D721Med (cell line): ENCODE measurements around the gene GLIPR1L2.
A peak's percentile ranks its signal among the peaks of the same experiment; 100 is the strongest.
"Not testable (repeated sequence)": the region's sequence is repeated elsewhere in the genome, so short reads cannot be mapped to it uniquely, and the experiment has no call there.

ENCODE experiments used
- DNase-seq: peaks from one replicate; pipeline ENCODE4 v3.0.0; 2011; ENCODE audit warnings: low spot score; ENCODE audit not compliant: insufficient read length
- FAIRE-seq: peaks from 2 replicates; lab custom pipeline; 2011; peaks lifted over from hg19 to GRCh38; lab: Jason Lieb, UNC
- TF ChIP-seq, protein P1 (sequence below): IDR thresholded peaks from 2 replicates; pipeline ENCODE4 v1.5.1; 2012; ENCODE audit warnings: mild to moderate bottlenecking, control low read depth; ENCODE audit not compliant: insufficient read depth; ENCODE audit errors: missing control alignments

Gene GLIPR1L2

DNA sequence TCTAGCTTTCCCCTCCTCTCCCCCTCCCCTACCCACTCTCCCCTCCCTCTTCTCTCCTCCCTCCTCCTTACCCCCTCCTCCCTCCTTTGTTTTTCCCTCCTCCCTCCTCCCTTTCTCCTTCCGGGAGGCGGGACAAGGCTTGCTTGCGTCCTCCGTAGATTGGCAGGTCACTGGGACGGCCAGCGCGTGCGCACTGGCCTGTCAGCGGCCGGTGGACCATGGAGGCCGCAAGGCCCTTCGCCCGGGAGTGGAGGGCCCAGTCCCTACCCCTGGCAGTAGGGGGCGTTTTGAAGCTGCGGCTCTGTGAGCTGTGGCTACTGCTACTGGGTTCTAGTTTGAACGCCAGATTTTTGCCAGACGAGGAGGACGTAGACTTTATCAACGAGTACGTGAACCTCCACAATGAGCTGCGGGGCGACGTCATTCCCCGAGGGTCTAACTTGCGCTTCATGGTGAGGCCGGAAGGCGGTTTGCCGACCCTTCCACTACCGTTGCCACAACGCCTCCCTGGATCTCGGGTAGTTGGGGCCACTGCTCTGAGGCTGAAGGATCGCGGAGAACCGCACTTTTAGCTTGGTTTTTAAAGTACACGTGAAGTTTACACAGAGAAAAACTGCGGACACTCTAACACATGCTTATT is at the start of gene GLIPR1L2:
Gene GLIPR1L2, plus strand, starts transcription at position 191 of the 640 bp plus-strand sequence. Its CDS starts 28 bp downstream, at position 219.
- no peak for FAIRE-seq
- TF ChIP-seq, protein P1, sequence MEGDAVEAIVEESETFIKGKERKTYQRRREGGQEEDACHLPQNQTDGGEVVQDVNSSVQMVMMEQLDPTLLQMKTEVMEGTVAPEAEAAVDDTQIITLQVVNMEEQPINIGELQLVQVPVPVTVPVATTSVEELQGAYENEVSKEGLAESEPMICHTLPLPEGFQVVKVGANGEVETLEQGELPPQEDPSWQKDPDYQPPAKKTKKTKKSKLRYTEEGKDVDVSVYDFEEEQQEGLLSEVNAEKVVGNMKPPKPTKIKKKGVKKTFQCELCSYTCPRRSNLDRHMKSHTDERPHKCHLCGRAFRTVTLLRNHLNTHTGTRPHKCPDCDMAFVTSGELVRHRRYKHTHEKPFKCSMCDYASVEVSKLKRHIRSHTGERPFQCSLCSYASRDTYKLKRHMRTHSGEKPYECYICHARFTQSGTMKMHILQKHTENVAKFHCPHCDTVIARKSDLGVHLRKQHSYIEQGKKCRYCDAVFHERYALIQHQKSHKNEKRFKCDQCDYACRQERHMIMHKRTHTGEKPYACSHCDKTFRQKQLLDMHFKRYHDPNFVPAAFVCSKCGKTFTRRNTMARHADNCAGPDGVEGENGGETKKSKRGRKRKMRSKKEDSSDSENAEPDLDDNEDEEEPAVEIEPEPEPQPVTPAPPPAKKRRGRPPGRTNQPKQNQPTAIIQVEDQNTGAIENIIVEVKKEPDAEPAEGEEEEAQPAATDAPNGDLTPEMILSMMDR, result peak; percentile 60
- no peak for DNase-seq

GRCh38 chr12:75341873-75342272 is 49.0 kb upstream of the GLIPR1L2 start:
- no peak for DNase-seq

DNA sequence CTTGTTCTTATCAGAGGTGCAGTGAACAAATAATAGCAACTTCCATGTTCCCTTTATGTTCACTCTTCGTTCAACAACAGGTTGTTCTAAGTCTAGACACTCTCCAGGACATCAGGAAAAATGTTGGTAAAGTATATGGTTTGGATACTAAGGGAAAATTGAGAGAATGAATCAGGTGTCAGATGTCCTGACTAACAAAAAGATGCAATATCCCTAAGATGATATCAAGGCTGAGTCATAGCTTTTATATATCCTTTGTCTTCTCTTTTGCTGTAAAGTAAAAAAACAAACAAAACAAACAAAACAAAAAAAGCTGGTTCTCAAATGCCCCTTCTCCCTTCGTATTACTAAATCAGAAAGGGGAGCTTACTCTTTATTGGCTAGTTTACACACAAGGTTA is 45.4 kb upstream of the GLIPR1L2 start:
- DNase-seq (no peak), FAIRE-seq (no peak)
- TF ChIP-seq, protein P1, result no peak

More at GRCh38 chr12:75341873-75342272, 49.0 kb upstream of the GLIPR1L2 start:
- FAIRE-seq, result peak; percentile 44
- TF ChIP-seq, protein P1, result no peak

DNA sequence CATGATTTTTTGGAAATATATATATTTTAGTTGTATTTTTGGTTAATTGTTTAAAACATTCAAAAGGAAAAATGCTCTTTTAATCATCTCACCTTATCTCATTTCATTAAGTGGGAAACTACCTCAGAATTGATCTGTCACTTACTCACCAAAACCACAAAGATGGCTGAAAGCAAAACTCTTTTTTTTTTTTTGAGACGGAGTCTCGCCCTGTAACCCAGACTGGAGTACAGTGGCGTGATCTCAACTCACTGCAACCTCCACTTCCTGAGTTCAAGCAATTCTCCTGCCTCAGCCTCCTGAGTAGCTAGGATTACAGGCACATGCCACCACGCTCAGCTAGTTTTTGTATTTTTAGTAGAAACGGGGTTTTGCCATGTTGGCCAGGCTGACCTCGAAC is 44.7 kb upstream of the GLIPR1L2 start:
- FAIRE-seq, result not testable (repeated sequence)

GRCh38 chr12:75349946-75350345 is 40.9 kb upstream of the GLIPR1L2 start:
- TF ChIP-seq, protein P1, result no peak
- DNase-seq, result no peak
- FAIRE-seq, result no peak

More for the DNA sequence above, 44.7 kb upstream of the GLIPR1L2 start:
- DNase-seq, result not testable (repeated sequence)

DNA sequence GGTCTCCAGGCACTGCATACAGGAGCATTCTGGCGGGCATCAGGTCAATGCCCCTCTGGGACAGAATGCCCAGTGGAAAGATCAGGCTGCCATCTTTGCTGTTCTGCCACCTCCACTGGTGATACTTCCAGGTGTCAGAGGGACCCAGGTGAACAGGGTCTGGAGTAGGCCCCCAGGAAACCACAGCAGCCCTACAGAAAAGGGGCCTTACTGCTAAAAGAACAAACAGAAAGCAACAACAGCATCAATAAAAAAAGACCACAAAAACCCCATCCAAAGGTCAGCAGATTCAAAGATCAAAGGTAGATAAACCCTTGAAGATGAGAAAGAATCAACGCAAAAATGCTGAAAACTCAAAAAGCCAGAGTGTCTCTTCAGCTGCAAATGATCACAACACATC is 40.5 kb upstream of the GLIPR1L2 start:
- no peak for FAIRE-seq
- DNase-seq, result no peak
- TF ChIP-seq, protein P1, result no peak

DNA sequence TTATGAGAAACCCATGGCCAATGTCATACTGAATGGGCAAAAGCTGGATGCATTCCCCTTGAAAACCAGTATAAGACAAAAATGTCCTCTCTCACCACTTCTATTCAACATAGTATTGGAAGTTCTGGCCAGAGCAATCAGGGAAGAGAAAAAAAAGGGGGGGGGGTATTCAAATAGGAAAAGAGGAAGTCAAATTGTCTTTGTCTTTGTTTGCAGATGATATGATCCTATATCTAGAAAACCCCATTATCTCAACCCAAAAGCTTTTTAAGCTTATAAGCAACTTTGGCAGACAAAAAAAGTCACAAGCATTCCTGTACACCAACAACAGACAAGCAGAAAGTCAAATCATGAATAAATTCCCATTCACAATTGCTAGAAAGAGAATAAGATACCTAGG is 36.9 kb upstream of the GLIPR1L2 start:
- TF ChIP-seq, protein P1, result no peak
- FAIRE-seq, result no peak
- DNase-seq, result no peak

DNA sequence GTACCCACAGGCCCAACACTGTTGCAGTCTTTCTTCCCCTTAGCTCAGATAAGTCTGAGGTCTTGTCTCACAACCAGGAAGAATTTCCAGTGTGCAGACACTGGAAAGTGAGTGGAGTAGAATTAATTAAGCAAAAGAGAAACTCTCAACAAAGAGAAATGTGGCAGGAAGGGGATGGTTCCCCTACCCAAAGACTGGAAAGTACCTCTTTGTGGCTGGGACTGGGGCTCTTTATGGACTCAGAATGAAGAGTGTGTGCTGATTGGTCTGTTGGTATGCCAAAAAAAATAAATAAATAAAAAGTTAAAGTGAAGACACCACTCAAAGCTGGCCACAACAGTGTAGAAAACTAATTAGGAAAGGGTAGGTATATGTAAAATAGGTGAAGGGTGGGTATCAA is 30.0 kb upstream of the GLIPR1L2 start:
- FAIRE-seq, result no peak
- DNase-seq, result no peak
- TF ChIP-seq, protein P1, result no peak
